Gastroesophageal sphincter (tissue), 4 donors: ENCODE results near the gene MRFAP1L1. TPM values are rescaled to one million over a fixed set of nuclear protein-coding genes. Genes with fewer than 3 reads are reported as not detected.

Source experiments
- ATAC-seq: fragments of 150-250 bp; one replicate; pipeline ENCODE4 v1.9.1; 2016; ENCODE audit warnings: mild to moderate bottlenecking, moderate library complexity
- H3K27ac ChIP-seq, 4 donors: fragments of 200-600 bp; sonication (generic) in 3 of 4; 1 replicate in 3 of 4; 2 replicates in 1 of 4; pipeline ENCODE4 v1.5.1; 2016 to 2019
- H3K27me3 ChIP-seq: fragments of 200-600 bp; sonication (generic); one replicate; pipeline ENCODE4 v1.5.1; 2019
- H3K36me3 ChIP-seq, 2 donors: fragments of 200-600 bp; sonication (generic); one replicate each; pipeline ENCODE4 v1.5.1; 2019; ENCODE audit warnings: control low read depth in 1 of 2
- H3K4me1 ChIP-seq, 3 donors: fragments of 200-600 bp; sonication (generic); 1 replicate in 2 of 3; 2 replicates in 1 of 3; pipeline ENCODE4 v1.5.1; 2016 to 2019; ENCODE audit warnings: control low read depth in 2 of 3
- H3K4me3 ChIP-seq, 2 donors: fragments of 200-600 bp; sonication (generic); one replicate each; pipeline ENCODE4 v1.5.1; 2019; ENCODE audit warnings: mild to moderate bottlenecking in 1 of 2, moderate library complexity in 1 of 2
- H3K9me3 ChIP-seq, 3 donors: fragments of 200-600 bp; sonication (generic); one replicate each; pipeline ENCODE4 v1.5.1; 2017 to 2019; ENCODE audit warnings: control low read depth in 2 of 3
- EP300 ChIP-seq: sonication (generic); formaldehyde crosslinking; IDR thresholded peaks from one replicate; pipeline ENCODE4 v1.6.1; 2017; ENCODE audit warnings: antibody characterized with exemption, mild to moderate bottlenecking
- POLR2A ChIP-seq, 2 donors: fragments of 450-650 bp; IDR thresholded peaks; one replicate each; pipeline ENCODE4 v1.6.1; 2017; ENCODE audit warnings: antibody characterized with exemption in 2 of 2, mild to moderate bottlenecking in 2 of 2, moderate library complexity in 1 of 2
- POLR2AphosphoS5 ChIP-seq: sonication (generic); formaldehyde crosslinking; IDR thresholded peaks from one replicate; pipeline ENCODE4 v1.6.1; 2017; ENCODE audit warnings: antibody characterized with exemption
- WGBS, 2 donors: methylation state at CpG; one replicate each; pipeline ENCODE4 v1.1.5; 2018; ENCODE audit warnings: low coverage in 1 of 2; 5-methylcytosine and 5-hydroxymethylcytosine counted together
- total RNA-seq, 4 donors: library from RNA; depleted of rRNA; stranded (reverse); fragments of >200 nt; gene quantifications; one replicate each; pipeline ENCODE4 v1.1.0, GENCODE V29; 2016
- TF ChIP-seq, protein P1 (sequence below), 4 experiments: fragments of 200-600 bp in 2 of 4; fragments of 450-650 bp in 2 of 4; sonication (generic) in 1 of 4; IDR thresholded peaks; one replicate each; pipeline ENCODE4 v1.5.1; 2017 to 2019; ENCODE audit warnings: antibody characterized with exemption in 4 of 4, mild to moderate bottlenecking in 2 of 4, moderate library complexity in 2 of 4

Gene MRFAP1L1
- total RNA-seq, 4 donors from 2014 or later, result 59.2 to 74.1 (median 66.8) TPM

DNA sequence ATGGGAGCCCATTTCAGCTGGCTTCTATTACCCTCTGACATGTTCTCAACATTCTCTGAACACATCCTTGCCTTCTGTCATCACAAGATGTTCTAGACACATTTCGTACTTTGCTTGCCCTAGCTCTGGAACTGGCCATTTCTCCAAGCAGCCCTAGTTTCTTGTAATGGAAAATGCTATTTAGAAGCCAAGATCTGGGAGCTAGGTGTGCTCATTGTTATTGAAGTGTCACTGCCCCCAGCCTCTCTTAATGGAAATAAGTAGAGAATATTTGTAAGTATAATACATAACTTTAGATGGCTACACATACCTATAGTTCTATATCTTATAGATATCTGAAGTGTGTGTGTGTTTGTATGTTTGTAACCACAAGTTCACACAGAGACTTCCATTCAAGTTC is 6.9 kb downstream of the MRFAP1L1 start:
- no peak overlapping the region for H3K4me3 ChIP-seq
- no peaks in the 10 kb centered on the region for H3K27me3 ChIP-seq
- ATAC-seq, result no peak
- H3K36me3 ChIP-seq, result peaks cover 0 to 38% of the 10 kb centered on the region in 2 donors
- H3K4me1 ChIP-seq, result peaks cover 0 to 48% (median 7%) of the 10 kb centered on the region in 3 donors
- TF ChIP-seq POLR2AphosphoS5 (no peak), POLR2A (IDR thresholded peaks at IDR 0.05) (no peak), EP300 (no peak)
- TF ChIP-seq, protein P1, sequence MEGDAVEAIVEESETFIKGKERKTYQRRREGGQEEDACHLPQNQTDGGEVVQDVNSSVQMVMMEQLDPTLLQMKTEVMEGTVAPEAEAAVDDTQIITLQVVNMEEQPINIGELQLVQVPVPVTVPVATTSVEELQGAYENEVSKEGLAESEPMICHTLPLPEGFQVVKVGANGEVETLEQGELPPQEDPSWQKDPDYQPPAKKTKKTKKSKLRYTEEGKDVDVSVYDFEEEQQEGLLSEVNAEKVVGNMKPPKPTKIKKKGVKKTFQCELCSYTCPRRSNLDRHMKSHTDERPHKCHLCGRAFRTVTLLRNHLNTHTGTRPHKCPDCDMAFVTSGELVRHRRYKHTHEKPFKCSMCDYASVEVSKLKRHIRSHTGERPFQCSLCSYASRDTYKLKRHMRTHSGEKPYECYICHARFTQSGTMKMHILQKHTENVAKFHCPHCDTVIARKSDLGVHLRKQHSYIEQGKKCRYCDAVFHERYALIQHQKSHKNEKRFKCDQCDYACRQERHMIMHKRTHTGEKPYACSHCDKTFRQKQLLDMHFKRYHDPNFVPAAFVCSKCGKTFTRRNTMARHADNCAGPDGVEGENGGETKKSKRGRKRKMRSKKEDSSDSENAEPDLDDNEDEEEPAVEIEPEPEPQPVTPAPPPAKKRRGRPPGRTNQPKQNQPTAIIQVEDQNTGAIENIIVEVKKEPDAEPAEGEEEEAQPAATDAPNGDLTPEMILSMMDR (IDR thresholded peaks at IDR 0.05), result no peak
- H3K27ac ChIP-seq, result no peak overlapping the region
- H3K9me3 ChIP-seq, result no peaks in the 10 kb centered on the region
- WGBS, 2 donors, result 0% methylated on average over 1 of the region's 1 CpG

DNA sequence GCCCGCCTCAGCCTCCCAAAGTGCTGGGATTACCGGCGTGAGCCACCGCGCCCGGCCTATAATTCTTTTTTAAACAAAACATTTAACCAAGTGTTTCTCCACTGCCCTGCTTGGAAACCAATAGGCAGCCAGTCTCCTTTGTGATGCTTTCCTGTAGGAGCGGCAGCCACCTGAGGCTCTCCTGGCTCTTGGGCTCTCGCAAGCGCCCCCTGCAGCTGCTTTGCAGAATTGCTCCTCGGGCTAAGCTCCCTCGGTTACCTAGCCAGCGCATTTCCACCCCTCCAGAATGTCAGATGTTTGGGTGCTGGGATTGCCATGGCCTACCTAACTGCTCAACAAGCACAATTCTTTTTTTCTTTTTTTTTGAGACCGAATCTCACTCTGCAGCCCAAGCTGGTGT is 8.3 kb downstream of the MRFAP1L1 start:
- H3K9me3 ChIP-seq, result no peaks in the 10 kb centered on the region
- peaks cover 0 to 31% of the 10 kb centered on the region in 2 donors for H3K36me3 ChIP-seq
- no peak overlapping the region for H3K4me3 ChIP-seq
- H3K27ac ChIP-seq, result no peak overlapping the region
- no peak for ATAC-seq
- WGBS, 2 donors, result 80 to 86% methylated on average over 1 to 4 of the region's 13 CpGs
- no peaks in the 10 kb centered on the region for H3K27me3 ChIP-seq
- H3K4me1 ChIP-seq, result peaks cover 0 to 34% (median 0%) of the 10 kb centered on the region in 3 donors
- TF ChIP-seq POLR2AphosphoS5 (no peak), EP300 (no peak), POLR2A (IDR thresholded peaks at IDR 0.05) (no peak)
- TF ChIP-seq, protein P1 (IDR thresholded peaks at IDR 0.05), result no peak

DNA sequence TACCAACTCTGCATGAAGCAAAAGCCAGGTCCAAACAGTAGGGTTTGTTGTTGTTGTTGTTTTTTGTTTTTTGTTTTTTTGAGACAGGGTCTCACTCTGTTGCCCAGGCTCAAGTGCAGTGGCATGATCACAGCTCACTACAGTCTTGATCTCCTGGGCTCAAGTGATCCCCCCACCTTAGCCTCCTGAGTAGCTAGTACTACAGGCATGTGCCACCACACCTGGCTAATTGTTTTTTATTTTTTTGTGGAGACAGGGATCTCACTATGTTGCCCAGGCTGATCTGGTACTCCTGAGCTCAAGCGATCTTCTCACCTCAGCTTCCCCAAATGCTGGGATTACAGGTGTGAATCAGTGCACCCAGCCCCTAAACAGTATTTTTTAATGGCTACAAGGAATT is 9.8 kb downstream of the MRFAP1L1 start:
- WGBS, 2 donors, result 100% methylated on average over 1 of the region's 1 CpG; no CpG with 5 or more reads in 1 of the 2 donors
- no peak for TF ChIP-seq POLR2AphosphoS5
- TF ChIP-seq POLR2A (IDR thresholded peaks at IDR 0.05), result no peak
- no peak for TF ChIP-seq EP300
- TF ChIP-seq, protein P1 (IDR thresholded peaks at IDR 0.05), result no peak
- H3K4me3 ChIP-seq, result no peak overlapping the region
- ATAC-seq, result no peak
- no peaks in the 10 kb centered on the region for H3K9me3 ChIP-seq
- H3K4me1 ChIP-seq, result peaks cover 0 to 20% (median 0%) of the 10 kb centered on the region in 3 donors
- no peak overlapping the region for H3K27ac ChIP-seq
- H3K36me3 ChIP-seq, result peaks cover 0 to 35% of the 10 kb centered on the region in 2 donors
- H3K27me3 ChIP-seq, result no peaks in the 10 kb centered on the region

DNA sequence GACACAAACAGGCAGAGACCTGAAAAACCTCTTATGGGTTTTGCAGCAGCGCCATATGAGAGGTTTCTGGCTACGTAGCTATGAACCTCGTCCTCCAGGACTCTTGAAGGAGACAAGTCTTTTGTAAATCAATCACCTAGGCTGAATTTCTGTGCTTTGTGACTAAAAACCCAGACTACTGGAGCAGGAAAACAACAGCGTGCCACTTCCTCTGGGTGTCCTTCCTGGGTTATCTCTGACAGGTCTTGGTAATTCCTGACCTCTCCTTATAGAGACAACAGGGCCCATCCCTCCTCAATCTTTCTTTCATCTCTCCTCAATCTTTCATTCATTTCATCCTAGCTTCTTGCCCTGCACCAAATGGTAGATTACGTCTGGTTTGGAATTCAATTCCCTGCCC is 10.3 kb downstream of the MRFAP1L1 start:
- WGBS, 2 donors, result 60% methylated on average over 5 of the region's 5 CpGs; no CpG with 5 or more reads in 1 of the 2 donors
- ATAC-seq, result no peak

DNA sequence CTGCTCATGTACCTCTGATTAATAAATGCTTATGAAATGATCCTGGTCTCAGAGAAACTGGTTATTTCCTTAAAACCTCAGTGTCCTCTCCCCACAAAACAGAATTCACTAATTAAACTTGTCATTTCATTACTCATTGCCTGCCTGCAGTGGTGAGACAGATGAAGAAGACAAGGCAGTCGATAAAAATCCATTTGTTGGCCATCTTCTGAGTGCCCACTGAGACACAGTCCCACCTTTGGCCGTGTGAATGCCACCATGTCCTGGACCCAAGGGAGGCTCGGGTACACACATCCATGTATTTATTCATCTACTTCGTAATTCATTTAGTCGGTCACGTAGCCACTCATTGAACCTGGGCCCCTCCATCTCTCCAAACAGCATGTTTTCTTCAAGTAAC is 12.5 kb downstream of the MRFAP1L1 start:
- Histone ChIP-seq H3K4me3 (no peak overlapping the region), H3K9me3 (no peaks in the 10 kb centered on the region), H3K27ac (no peak overlapping the region), H3K36me3 (peaks cover 0 to 26% of the 10 kb centered on the region in 2 donors), H3K4me1 (no peaks in the 10 kb centered on the region), H3K27me3 (no peaks in the 10 kb centered on the region)
- no peak for ATAC-seq
- 96% methylated on average over 6 of the region's 6 CpGs; no CpG with 5 or more reads in 1 of the 2 donors for WGBS, 2 donors
- TF ChIP-seq EP300 (no peak), POLR2AphosphoS5 (no peak), POLR2A (IDR thresholded peaks at IDR 0.05) (no peak)
- TF ChIP-seq, protein P1 (IDR thresholded peaks at IDR 0.05), result no peak

More for the DNA sequence above, 10.3 kb downstream of the MRFAP1L1 start:
- H3K27me3 ChIP-seq, result no peaks in the 10 kb centered on the region
- no peak overlapping the region for H3K27ac ChIP-seq
- TF ChIP-seq POLR2A (IDR thresholded peaks at IDR 0.05), result no peak
- TF ChIP-seq POLR2AphosphoS5, result no peak
- TF ChIP-seq EP300, result no peak
- TF ChIP-seq, protein P1 (IDR thresholded peaks at IDR 0.05), result no peak
- no peak overlapping the region for H3K4me3 ChIP-seq
- H3K4me1 ChIP-seq, result peaks cover 0 to 14% (median 0%) of the 10 kb centered on the region in 3 donors
- H3K9me3 ChIP-seq, result no peaks in the 10 kb centered on the region
- peaks cover 0 to 35% of the 10 kb centered on the region in 2 donors for H3K36me3 ChIP-seq
